ENCODE results near the gene MYCBP.

MYCBP gene

GRCh38 chr1:38819040-38819439, 54.1 kb downstream of the MYCBP start:
- no peak for DNase-seq

- DNase-seq, result no peak
Observed at GRCh38 chr1:38818175-38818976, 54.8 kb downstream of the MYCBP start.

- no peak for DNase-seq
Observed at GRCh38 chr1:38817267-38818174, 55.6 kb downstream of the MYCBP start.

GRCh38 chr1:38815903-38816627, 57.1 kb downstream of the MYCBP start:
- no peak for DNase-seq

- no peak for DNase-seq
Observed at GRCh38 chr1:38814984-38815464, 58.1 kb downstream of the MYCBP start.

GRCh38 chr1:38814444-38814983, 58.6 kb downstream of the MYCBP start:
- no peak for DNase-seq

GRCh38 chr1:38812981-38813380, 60.2 kb downstream of the MYCBP start:
- no peak for DNase-seq
